AG10803 (cell line): ENCODE data around the gene ZDHHC14.

Experiments
- DNase-seq: peaks from one replicate; pipeline ENCODE4 v3.0.0; 2010; ENCODE audit warnings: low read depth
- H3K4me3 ChIP-seq: 2 replicates; pipeline ENCODE4 v1.5.1; 2011; ENCODE audit warnings: mild to moderate bottlenecking, low read length, control low read depth
- TF ChIP-seq, protein P1 (sequence below): conservative IDR thresholded peaks from 2 replicates; pipeline ENCODE4 v1.5.1; 2011; ENCODE audit warnings: mild to moderate bottlenecking, low read length, control low read depth, inconsistent platforms

Gene ZDHHC14

DNA sequence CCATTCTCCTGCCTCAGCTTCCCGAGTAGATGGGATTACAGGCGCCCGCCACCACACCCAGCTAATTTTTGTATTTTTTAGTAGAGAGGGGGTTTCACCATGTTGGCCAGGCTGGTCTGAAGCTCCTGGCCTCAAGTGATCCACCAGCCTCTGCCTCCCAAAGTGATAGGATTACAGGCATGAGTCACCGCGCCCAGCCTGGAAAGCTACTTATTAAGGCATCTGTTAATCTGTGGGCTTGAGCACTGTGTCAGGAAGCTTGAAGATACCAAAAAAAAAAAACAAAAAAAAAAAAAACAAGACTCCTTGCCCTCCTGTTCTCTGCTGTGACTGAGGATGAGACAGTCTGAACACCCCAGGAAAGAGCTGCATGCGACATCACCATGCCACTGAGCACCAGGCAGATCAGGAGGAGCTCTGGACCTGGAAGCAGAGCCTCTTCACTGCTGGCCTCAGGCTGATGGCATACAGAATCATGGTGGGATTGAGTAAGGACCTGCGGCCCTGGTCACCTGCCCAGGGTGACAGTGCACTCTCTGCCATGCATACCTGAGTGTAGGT lies 275.5 kb downstream of the ZDHHC14 start:
- H3K4me3 ChIP-seq: no peak overlapping the region
- TF ChIP-seq, protein P1, sequence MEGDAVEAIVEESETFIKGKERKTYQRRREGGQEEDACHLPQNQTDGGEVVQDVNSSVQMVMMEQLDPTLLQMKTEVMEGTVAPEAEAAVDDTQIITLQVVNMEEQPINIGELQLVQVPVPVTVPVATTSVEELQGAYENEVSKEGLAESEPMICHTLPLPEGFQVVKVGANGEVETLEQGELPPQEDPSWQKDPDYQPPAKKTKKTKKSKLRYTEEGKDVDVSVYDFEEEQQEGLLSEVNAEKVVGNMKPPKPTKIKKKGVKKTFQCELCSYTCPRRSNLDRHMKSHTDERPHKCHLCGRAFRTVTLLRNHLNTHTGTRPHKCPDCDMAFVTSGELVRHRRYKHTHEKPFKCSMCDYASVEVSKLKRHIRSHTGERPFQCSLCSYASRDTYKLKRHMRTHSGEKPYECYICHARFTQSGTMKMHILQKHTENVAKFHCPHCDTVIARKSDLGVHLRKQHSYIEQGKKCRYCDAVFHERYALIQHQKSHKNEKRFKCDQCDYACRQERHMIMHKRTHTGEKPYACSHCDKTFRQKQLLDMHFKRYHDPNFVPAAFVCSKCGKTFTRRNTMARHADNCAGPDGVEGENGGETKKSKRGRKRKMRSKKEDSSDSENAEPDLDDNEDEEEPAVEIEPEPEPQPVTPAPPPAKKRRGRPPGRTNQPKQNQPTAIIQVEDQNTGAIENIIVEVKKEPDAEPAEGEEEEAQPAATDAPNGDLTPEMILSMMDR: no peak
- DNase-seq: no peak

DNA sequence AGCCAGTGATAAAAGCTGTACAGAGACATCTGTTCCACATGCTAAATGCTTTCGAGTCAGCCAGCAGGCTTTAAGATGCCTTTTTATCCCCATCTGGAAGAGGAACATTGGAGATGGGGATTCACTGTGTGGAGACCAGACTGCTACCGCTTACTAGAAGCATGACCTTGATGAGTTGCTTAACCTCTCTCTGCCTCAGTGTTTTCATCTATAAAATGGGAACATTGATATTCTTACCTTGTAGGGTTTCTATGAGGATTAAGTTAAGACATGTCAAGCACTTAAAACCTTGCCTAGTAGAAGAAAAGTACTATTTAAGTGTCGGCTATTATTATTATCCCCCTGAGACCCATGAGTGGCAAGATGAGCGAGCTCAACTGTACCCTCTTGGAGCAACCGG lies 276.8 kb downstream of the ZDHHC14 start:
- no peak for DNase-seq
- TF ChIP-seq, protein P1: no peak
- no peak overlapping the region for H3K4me3 ChIP-seq

DNA sequence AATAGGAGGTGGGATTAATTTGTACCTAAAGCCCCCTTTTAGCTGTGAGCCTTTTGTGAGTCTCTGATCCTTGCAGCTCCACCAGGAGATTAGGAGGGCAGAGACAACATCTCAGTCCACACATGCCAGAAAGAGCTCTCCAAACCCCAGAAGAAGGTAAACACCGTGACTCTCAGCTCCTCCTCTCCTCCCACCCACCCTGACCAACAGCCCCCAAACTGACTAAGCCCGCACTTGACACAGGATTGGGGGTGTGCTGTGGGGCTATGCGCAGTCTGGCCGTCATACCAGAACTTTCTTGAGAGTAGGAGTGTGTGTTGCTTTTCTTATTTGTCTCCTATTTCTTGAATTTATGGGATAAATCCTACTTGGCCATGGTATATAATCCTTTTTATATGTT lies 277.3 kb downstream of the ZDHHC14 start:
- no peak overlapping the region for H3K4me3 ChIP-seq
- TF ChIP-seq, protein P1: no peak
- DNase-seq: no peak

DNA sequence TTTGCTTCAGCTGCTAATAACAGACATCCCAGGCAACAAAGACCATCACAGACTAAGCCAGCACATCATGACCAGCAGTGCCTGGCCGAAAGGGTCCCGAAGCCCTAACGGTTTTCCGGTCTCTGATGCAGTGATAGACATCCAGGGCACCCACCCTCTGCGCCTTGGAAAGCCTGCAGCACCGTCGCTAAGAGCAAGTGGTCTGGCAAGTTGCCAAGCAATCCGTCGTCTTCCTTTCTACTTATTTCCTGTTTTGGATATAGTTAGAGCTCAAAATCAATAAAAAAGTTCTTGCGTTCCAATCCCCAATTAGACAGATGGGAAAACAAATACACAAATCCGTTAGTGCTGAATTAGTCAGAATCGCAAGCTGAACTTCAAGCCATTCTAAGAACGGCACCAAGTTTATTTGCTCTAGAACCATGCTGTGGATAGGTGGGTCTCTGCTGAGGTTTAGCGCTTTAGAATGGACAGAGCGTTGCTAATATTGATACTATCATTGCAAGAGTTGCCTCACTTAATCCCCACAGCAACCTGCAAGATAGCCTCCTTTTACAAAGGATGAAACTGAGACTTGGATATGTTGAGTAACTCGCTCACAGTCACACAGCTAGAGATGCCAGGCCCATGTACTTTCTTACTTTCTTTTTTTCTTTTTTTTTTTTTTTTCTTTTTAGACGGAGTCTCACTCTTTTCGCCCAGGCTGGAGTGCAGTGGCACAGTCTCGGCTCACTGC lies 278.7 kb downstream of the ZDHHC14 start:
- no peak for DNase-seq
- TF ChIP-seq, protein P1: no peak
- H3K4me3 ChIP-seq: no peak overlapping the region

DNA sequence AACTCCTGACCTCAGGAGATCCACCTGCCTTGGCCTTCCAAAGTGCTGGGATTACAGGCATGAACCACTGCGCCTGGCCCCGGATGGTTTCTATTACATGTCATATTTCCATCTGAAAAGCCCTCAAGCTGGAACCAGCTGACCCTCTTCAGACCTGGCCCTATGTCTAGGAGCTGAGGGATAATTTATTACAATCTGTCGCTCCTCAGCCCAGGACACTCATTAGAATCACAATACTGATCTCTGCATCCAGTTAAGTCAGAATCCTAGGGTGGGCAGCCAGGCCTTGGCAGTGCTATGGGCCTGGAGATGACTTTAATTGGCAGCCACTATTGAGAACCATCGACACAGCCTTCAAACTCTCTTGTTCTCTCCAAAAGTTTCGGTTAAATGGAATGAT lies 279.4 kb downstream of the ZDHHC14 start:
- DNase-seq: no peak
- TF ChIP-seq, protein P1: no peak
- H3K4me3 ChIP-seq: no peak overlapping the region

DNA sequence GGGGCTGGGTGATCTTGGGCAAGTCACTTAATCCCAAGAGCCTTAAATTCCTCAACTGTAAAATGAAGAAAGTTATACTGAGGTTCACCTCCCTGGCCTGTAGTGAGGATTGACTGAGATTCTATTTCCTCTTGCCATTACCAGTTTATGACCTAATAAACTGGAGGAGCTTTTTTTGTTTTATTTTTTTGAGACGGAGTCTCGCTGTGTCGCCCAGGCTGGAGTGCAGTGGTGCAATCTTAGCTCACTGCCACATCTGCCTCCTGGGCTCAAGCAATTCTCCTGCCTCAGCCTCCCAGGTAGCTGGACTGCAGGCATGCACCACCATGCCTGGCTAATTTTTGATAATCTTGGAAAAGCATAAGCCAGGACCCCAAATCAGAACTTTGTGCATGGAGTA lies 280.7 kb downstream of the ZDHHC14 start:
- no peak overlapping the region for H3K4me3 ChIP-seq
- DNase-seq: no peak
- TF ChIP-seq, protein P1: no peak

DNA sequence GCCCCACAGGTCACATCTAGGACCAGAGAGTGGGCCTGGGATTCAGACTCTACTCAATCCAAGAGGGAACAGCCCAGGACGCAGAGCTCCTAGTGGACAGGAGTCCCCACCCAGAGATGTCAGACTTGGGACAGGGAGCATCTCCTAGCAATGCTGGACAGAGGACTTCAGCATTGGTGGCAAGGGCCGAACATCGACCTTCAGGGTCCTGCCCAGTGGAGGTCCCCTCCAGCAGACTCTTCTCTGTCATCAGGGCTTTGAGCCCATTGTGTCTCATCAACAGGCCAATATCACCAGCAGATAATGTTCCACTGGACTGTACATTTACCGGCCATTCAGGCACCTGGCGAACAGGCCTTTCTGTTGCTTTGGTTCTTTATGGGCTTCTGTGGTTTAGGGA lies 282.3 kb downstream of the ZDHHC14 start:
- TF ChIP-seq, protein P1: no peak
- DNase-seq: no peak
- H3K4me3 ChIP-seq: no peak overlapping the region
